ENCODE data around the gene MEX3C.

MEX3C gene

GRCh38 chr18:51154431-51155063 lies 42.9 kb downstream of the MEX3C start:
- in situ Hi-C loops (cut with MboI; ENCODE audit: low sequenced_read_pairs): no loop called here

DNA sequence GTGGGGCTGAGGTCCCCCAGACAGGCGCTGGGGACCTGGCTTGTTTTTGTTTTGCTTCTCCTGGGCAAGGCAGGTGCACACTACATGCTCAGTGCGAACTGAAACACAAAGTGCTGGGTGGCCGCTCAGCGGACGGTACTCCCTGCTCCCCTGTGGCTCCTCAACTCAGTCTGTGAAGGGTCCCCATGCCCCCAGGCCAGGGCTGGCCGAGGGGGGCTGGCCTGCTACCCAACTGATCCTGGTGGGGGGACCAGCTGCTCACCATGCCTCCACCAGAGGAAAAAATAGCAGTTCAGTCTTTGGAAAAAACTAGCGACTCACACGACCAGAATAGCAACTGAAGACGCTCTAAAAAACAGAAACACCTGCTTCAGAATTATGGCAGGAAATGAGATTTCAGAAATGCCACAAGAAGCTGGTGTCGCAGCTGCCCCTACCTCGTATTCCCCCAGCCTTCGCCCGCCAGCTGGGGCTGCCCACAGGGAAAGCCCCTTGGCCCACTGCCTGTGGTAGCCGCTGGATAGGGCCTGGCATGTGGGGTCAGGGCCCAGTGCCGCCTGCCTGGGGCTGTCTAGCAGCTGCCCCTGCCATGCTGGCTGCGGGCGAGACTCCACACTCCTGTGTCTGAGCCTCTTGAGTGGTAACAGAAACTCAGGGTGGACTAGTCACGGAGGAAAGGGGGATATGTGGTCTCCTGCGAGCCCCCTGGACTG lies 43.7 kb downstream of the MEX3C start:
- in situ Hi-C loops (cut with MboI; ENCODE audit: low sequenced_read_pairs): no loop called here

GRCh38 chr18:51151568-51152511 lies 45.6 kb downstream of the MEX3C start:
- in situ Hi-C loops (cut with MboI; ENCODE audit: low sequenced_read_pairs): no loop called here

GRCh38 chr18:51151185-51151567 lies 46.3 kb downstream of the MEX3C start:
- in situ Hi-C loops (cut with MboI; ENCODE audit: low sequenced_read_pairs): no loop called here

- in situ Hi-C loops (cut with MboI; ENCODE audit: low sequenced_read_pairs): no loop called here
These were observed 47.3 kb downstream of the MEX3C start for GRCh38 chr18:51150113-51150700.

GRCh38 chr18:51149670-51150069 lies 47.8 kb downstream of the MEX3C start:
- in situ Hi-C loops (cut with MboI; ENCODE audit: low sequenced_read_pairs): no loop called here

DNA sequence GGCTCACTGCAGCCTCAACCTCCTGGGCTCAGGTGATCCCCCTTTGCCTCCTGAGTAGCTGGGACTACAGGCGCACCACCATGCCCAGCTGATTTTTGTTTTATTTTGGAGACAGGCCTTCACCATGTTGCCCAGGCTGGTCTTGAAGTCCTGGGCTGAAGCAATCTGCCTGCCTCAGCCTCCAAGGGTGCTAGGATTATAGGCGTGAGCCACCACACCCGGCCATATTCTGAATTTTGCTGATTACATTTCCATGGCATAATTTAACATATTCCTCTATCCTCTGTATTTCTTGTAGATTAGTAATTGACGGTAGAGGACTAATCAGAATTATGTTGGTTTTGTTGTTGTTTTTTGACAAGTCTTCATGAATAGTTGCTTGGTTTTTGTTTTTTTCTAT lies 50.6 kb downstream of the MEX3C start:
- in situ Hi-C loops (cut with MboI; ENCODE audit: low sequenced_read_pairs): no loop called here

DNA sequence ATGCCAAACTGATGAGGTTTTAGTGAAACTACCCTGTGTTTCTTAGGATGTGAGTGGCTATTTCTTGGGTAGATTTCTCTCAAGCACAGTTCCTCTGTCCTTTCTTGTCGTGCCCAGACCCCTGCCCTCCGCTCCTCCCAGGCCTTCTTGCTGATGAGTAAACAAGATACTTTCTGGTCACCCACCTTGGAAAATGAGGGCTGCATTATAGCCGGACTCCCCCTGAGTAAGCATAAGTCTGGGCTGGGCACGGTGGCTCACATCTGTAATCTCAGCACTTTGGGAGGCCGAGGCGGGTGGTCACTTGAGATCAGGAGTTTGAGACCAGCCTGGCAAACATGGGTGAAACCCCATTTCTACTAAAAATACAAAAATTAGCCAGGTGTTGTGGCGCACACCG lies 58.5 kb downstream of the MEX3C start:
- in situ Hi-C loops (cut with MboI; ENCODE audit: low sequenced_read_pairs): no loop called here

DNA sequence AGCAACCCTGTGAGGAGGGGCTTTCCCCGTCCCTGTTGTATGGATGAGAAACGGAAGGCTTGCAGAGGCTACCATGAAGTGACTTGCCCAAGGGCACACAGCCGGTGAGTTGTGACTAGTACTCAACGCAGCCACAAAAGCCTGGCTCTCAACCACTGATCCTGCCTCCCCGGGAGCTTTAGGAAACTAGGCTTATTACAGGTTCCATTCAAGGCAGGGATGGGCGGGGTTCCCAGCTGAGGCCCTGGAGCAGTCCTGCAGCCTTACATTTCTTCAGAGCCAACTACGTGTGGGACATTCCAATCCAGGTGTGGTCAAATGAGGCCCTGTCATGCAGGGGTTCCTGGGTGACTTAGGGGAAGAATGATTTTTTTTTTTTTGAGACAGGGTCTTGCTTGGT lies 59.6 kb downstream of the MEX3C start:
- in situ Hi-C loops (cut with MboI; ENCODE audit: low sequenced_read_pairs): no loop called here

- in situ Hi-C loops (cut with MboI; ENCODE audit: low sequenced_read_pairs): no loop called here
These were observed 60.3 kb downstream of the MEX3C start for GRCh38 chr18:51137026-51137729.

DNA sequence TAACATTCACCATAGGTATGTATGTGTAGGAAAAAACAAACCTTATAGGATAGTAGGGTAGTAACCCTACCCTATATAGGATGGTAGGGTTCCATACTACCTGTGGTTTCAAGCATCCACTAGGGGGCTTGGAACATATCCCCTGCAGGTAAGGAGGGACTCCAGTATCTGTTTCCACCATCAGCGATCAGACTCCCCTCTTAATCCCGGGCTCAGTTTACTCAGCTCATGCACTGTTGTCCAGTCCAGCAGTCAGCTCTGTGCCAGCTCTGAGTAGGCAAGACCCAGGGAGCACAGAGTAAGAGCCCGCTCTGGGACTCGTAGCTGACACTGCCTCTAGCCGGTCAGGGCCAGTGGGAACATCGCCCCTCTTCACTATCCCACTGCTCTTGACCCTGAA lies 61.7 kb downstream of the MEX3C start:
- in situ Hi-C loops (cut with MboI; ENCODE audit: low sequenced_read_pairs): no loop called here

- in situ Hi-C loops (cut with MboI; ENCODE audit: low sequenced_read_pairs): no loop called here
These were observed 62.1 kb downstream of the MEX3C start for GRCh38 chr18:51135364-51135763.

DNA sequence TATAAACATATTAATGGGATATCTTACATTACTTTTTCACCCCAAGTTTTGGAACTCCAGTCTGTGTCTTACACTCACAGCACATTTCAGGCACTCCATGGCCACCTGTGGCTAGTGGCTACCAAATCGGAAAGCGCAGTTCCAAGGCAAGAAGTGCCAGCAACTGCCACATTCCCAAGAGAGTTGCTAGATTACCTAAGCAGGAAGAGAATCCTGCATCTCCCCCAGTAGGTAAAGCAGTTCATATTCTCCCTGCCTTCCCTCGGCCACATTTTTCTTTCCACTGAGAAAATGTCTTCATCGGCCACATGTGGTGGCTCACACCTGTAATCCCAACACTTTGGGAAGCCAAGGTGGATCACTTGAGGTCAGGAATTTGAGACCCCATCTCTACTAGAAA lies 62.8 kb downstream of the MEX3C start:
- in situ Hi-C loops (cut with MboI; ENCODE audit: low sequenced_read_pairs): no loop called here

DNA sequence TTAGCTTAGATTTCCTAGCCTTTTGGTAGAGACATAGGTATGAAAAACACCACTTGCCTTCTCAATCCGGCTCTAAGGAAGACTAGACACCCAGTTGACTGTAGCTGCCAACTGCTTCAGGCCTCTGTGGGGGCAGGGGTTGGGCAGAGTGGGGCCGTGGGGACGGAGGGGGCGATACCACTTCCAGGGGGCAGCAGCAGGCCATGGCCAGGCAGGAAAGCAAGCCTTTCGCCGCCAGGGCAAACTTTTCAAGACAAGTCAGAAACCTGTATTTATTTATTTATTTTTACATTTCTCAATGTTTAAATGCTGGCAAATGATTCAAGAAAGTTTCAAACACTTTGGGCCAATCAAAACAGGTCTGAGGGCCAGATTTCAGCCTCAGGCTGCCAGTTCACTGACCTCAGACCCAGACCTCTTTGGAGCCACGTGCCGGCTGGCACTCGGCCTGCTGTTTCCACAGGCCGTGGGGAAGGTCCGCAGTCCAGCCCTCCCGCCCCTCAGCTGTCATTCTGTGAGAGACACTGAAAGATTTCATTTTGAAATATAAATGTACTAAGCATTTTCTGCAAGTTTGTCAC lies 63.8 kb downstream of the MEX3C start:
- in situ Hi-C loops (cut with MboI; ENCODE audit: low sequenced_read_pairs): no loop called here

DNA sequence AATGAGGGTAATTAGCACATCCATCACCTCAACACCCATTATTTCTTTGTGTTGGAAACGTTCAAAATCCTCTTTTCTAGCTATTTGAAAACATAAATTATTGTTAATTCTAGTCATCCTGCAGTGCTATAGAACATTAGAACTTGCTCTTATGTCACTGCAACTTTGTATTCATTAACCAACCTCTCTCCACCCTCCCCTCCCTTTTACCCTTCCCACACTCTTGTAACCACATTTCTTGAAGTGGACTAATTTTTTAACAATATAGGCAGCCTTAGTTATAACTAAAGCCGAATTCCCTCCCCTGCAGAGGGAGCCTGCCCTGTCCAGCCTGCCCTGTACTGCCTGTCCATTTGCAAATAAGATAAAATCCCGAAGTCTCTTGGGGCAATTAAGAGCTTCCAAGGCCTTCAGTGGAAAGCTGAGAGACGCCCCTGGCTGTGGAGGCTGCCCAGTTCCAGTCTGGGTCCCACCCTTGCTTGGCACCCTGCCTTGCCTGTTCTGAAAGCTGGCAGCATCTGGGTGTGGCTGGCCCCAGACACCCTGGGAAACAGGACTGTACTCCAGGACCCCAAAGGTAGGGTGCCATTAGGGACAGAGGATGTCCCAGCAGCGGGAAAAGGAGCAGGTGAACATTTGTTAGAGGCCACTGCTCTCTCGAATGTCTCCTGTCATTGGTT lies 65.1 kb downstream of the MEX3C start:
- in situ Hi-C loops (cut with MboI; ENCODE audit: low sequenced_read_pairs): no loop called here

DNA sequence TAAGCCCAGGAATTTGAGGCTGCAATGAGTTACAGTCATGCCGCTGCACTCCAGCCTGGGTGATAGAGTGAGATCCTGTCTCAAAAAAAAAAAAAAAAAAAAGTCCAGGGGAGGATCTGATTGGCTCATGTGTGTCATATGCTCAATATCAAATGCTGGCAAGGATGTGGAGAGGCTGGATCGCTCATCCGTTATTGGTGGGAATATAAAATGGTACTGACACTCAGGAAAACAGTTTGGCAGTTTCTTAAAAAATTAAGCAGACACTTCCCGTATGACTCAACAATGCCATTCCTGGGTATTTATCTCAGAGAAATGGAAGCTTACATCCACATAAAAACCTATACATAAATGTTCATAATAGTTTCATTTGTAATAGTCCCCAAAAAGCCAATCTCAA lies 68.9 kb downstream of the MEX3C start:
- in situ Hi-C loops (cut with MboI; ENCODE audit: low sequenced_read_pairs): no loop called here

DNA sequence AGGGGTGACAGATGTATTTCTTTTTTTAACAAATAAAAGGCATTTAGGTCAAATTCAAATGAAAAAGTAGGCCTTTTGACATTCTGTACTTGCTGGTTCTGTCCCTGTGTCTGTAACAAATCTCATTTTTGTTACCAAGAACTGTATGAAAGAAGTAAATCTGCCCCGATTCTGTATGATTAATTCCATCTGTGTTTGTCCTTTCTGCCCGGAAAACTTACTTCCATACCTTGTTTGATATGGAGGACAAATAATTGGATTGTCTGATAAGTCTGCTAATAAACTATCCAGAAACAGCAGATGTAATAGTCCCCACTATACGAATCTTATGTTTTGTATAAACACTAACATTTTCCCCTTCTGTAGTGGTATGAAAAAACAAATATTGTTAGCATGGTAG lies 69.8 kb downstream of the MEX3C start:
- in situ Hi-C loops (cut with MboI; ENCODE audit: low sequenced_read_pairs): no loop called here

DNA sequence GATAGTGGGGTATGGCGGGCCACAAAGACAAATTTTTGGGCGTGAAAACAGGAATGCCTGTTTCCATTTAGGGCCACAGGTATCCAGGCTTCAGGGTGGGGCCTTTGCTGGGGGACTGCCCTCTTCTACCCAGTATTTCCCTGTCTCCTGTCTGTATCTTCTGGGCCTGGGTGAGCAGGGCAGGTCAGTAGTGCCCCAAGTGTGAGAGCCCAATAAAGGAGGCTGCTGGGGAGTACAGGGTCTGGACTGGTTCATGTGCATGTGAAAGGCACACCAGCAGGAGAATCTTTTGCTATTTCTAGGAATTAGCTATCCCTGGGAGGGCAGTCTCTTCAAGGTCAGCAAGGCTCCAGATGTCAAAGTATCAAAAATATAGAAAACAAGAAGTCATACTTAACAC lies 71.5 kb downstream of the MEX3C start:
- in situ Hi-C loops (cut with MboI; ENCODE audit: low sequenced_read_pairs): no loop called here

All from hTERT RPE-1 (cell line).